Activated T-cell treated with anti-CD3 and anti-CD28 coated beads, Interleukin-2, amount 50 U/mL, for 24 hours (primary cell): ENCODE results near the gene PYCR2.
A peak's percentile ranks its signal among the peaks of the same experiment; 100 is the strongest.
"Not testable (repeated sequence)": the region's sequence is repeated elsewhere in the genome, so short reads cannot be mapped to it uniquely, and the experiment has no call there.

Experiments used
- DNase-seq: peaks from one replicate; pipeline ENCODE4 v3.0.0-alpha.2; 2020
- H3K27ac Mint-ChIP-seq: 2 replicates; pipeline ENCODE4 v1.8.0; 2020; ENCODE audit warnings: mild to moderate bottlenecking, mixed read lengths
- H3K27me3 Mint-ChIP-seq: 2 replicates; pipeline ENCODE4 v1.8.0; 2020; ENCODE audit warnings: mixed read lengths
- H3K36me3 Mint-ChIP-seq: 2 replicates; pipeline ENCODE4 v1.8.0; 2020; ENCODE audit warnings: low read depth, mixed read lengths
- H3K4me1 Mint-ChIP-seq: 2 replicates; pipeline ENCODE4 v1.8.0; 2020; ENCODE audit warnings: low read depth, mixed read lengths
- H3K4me3 Mint-ChIP-seq: 2 replicates; pipeline ENCODE4 v1.8.0; 2020; ENCODE audit warnings: mild to moderate bottlenecking, moderate library complexity, mixed read lengths
- H3K9me3 Mint-ChIP-seq: 2 replicates; pipeline ENCODE4 v1.8.0; 2020; ENCODE audit warnings: mixed read lengths

The PYCR2 gene

DNA sequence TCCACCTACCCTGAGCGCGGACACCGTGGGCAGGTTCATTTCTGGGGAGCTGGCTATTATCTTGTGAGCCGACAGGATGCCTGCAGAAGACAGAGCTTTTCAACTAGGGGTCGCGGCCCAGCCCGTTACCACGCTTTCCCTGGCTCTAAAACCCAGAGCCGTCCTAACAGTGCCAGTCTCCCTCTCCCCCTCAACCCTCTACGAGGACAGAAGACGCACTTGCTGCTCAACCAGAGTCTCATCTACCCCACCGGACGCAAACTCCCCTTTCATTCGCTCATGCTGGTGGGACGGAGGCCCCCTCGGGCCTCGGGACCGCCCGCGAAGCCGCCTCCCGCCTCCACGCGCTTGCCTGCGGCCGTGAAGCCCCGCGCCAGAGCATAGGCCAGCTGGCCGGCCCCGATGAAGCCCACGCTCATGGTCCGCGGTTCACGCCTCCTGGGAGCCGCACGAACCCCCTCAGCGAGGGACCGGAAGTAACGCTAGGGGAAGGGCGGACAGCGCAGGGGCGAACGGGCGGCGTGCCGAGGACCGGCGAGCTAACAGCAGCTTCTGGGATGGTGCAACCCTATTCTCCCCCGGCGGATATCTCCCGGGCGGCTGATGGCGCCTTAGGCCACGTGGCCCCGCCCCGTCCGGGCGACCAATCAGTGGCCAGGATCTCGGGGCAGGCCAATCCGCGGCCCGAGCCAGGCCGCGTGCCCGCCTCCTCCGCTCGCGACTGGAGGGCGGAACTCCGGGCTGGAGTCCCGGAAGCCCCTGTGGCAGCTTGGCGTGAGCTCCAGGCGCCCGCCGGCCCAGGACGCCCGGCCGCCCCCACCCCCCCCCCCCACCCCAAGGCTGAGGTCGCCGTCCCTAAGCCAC, at the start of gene PYCR2:
PYCR2 (minus strand) TSS at position 559 of the 864 bp plus-strand sequence; CDS start at position 419, 140 bp downstream.
- peak within 1 kb of the TSS; percentile 97 for H3K27ac Mint-ChIP-seq
- H3K36me3 Mint-ChIP-seq = peaks cover 48% of the 10 kb centered on the region
- no peaks in the 10 kb centered on the region for H3K9me3 Mint-ChIP-seq
- H3K27me3 Mint-ChIP-seq = no peaks in the 10 kb centered on the region
- H3K4me3 Mint-ChIP-seq = peak within 1 kb of the TSS; percentile 96
- DNase-seq = peak; percentile 96
- peaks cover 61% of the 10 kb centered on the region for H3K4me1 Mint-ChIP-seq

DNA sequence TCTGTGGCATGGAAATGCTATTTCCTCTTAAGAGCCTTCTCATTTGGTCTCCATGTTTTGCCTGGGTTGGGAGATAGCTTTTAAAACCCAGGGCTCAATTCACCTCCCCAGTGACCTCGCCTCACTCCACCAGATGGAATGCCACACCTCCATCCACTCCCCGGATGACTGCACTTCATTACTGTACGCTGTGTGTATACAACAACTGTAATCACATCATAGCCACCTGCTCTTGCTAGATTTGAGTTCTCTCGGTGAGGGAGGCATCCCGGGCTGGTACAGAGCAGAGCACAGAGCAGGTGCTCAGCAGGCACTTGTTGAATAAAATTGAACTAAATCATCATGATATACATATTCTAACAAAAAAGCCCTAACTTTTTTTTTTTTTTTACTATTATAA, 49.1 kb upstream of the PYCR2 start:
- no peaks in the 10 kb centered on the region for H3K27me3 Mint-ChIP-seq
- no peak for DNase-seq

DNA sequence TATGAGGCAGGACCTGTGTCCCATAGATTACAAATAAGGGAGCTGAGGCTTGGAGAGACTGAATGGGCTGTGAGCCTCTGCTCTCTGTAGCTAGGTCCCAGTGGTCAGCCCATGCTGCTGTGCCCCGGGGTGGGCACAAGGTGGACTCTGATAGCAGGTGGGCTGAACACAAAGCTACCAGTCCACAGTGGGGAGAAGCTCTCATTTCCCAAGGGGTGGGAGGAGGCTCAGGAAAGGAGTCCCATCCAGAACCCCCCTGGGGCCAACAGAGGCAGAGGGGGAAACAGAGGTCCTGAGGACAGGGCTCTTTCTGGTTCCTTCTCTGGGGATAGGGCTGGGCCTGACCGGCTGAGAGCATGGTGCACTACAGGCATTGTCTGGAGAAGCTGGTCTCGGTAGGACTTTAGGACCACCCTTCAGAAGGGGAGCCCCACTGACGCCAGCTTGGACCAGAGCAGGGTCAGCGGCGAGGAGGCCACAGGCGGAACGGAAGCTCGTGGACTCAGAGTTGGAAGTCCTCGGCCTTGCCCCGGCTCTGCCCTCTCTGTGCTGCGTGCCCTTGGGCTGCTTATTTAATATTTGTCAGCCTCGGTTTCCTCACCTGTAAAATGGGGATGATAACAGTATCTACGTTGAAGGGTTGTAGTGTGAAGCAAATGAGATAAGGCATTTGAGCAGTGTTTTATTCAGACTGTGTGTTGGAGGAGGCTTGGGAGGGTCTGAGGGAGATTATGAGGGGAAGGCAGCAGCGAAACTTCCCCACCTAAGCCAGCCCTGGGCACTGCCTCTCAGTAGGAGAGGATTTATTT, 48.5 kb upstream of the PYCR2 start:
- Mint-ChIP-seq H3K27me3 (no peaks in the 10 kb centered on the region), H3K36me3 (peaks cover 12% of the 10 kb centered on the region), H3K4me1 (peaks cover 4% of the 10 kb centered on the region), H3K9me3 (no peaks in the 10 kb centered on the region), H3K4me3 (no peak overlapping the region), H3K27ac (no peak overlapping the region)
- no peak for DNase-seq

More for the DNA sequence above, 49.1 kb upstream of the PYCR2 start:
- no peaks in the 10 kb centered on the region for H3K9me3 Mint-ChIP-seq
- H3K4me3 Mint-ChIP-seq = no peak overlapping the region
- peaks cover 4% of the 10 kb centered on the region for H3K4me1 Mint-ChIP-seq
- H3K36me3 Mint-ChIP-seq = peaks cover 18% of the 10 kb centered on the region
- no peak overlapping the region for H3K27ac Mint-ChIP-seq

DNA sequence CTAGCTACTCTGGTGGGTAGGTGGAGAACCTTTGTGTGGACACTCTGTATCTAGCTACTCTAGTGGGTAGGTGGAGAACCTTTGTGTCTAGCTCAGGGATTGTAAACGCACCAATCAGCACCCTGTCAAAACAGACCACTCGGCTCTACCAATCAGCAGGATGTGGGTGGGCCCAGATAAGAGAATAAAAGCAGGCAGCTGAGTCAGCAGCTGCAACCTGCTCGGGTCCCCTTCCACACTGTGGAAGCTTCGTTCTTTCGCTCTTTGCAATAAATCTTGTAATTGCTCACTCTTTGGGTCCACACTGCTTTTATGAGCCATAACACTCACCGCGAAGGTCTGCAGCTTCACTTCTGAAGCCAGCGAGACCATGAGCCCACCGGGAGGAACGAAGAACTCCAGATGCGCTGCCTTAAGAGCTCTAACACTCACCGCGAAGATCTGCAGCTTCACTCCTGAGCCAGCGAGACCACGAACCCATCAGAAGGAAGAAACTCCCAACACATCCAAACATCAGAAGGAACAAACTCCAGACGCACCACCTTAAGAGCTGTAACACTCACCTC, 46.6 kb upstream of the PYCR2 start:
- H3K36me3 Mint-ChIP-seq, H3K27ac Mint-ChIP-seq, H3K4me1 Mint-ChIP-seq, H3K27me3 Mint-ChIP-seq, H3K9me3 Mint-ChIP-seq, H3K4me3 Mint-ChIP-seq, DNase-seq: not testable (repeated sequence)

DNA sequence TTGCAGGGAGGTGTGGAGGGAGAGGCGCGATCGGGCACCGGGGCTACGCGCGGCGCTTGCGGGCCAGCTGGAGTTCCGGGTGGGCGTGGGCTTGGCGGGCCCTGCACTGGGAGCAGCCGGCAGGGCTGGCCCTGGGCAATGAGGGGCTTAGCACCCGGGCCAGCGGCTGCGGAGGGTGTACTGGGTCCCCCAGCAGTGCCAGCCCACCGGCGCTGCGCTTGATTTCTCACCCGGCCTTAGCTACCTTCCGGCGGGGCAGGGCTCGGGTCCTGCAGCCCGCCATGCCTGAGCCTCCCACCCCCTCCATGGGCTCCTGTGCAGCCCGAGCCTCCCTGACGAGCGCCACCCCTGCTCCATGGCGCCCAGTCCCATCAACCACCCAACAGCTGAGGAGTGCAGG, 45.7 kb upstream of the PYCR2 start:
- not testable (repeated sequence) for H3K27ac Mint-ChIP-seq, H3K4me1 Mint-ChIP-seq, H3K4me3 Mint-ChIP-seq, DNase-seq, H3K9me3 Mint-ChIP-seq, H3K27me3 Mint-ChIP-seq, H3K36me3 Mint-ChIP-seq

DNA sequence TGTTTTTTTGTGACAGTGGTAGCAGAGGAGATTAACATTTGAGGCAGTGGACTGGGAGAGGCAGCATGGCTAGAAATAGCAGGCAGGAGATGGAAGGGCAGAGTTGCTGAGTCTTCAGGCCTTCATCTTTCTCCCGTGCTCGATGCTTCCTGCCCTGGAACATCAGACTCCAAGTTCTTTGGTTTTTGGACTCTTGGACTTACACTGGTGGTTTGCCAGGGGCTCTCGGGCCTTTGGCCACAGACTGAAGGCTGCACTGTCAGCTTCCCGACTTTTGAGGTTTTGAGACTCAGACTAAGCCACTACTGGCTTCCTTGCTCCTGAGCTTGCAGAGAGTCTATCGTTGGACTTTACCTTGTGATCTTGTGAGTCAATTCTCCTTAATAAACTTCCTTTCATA, 41.2 kb upstream of the PYCR2 start:
- Mint-ChIP-seq H3K4me3 (no peak overlapping the region), H3K4me1 (no peaks in the 10 kb centered on the region), H3K27me3 (peaks cover 6% of the 10 kb centered on the region), H3K36me3 (no peaks in the 10 kb centered on the region), H3K27ac (no peak overlapping the region), H3K9me3 (no peaks in the 10 kb centered on the region)
- DNase-seq = no peak

DNA sequence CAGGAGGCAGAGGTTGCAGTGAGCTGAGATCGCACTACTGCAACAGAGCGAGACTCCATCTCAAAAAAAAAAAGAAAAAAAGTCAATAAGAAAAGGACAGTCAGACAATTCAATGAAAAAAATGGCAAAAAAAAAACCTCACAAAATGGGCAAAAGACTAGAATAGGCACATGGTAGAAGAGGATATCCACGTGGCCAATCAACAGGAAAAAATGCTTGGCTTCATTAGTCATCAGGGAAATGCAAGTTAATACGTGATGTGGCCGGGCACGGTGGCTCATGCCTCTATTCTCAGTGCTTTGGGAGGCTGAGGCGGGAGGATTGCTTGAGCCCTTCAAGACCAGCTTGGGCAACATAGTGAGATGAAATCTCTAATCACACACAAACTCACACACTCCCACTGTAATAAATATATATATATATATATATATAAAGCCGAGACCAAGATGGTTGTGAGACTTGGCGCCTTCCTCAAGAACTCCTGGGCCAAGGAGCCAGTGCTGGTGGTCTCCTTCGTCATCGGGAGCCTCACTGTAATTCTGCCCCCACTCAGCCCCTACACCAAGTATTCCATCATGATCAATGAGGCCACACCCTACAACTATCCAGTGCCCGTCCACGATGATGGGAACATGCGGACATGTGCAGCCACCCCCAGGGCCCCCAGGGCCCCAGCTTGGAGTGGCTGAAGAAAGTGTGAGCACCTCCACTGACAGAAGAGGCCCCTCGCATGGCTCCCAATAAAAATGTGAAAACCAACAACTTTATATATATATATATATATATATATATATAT, 39.9 kb upstream of the PYCR2 start:
- Mint-ChIP-seq H3K4me3 (no peak overlapping the region), H3K4me1 (peaks cover 2% of the 10 kb centered on the region), H3K9me3 (no peaks in the 10 kb centered on the region), H3K27ac (no peak overlapping the region), H3K36me3 (no peaks in the 10 kb centered on the region), H3K27me3 (peaks cover 6% of the 10 kb centered on the region)
- DNase-seq = peak; percentile 14

DNA sequence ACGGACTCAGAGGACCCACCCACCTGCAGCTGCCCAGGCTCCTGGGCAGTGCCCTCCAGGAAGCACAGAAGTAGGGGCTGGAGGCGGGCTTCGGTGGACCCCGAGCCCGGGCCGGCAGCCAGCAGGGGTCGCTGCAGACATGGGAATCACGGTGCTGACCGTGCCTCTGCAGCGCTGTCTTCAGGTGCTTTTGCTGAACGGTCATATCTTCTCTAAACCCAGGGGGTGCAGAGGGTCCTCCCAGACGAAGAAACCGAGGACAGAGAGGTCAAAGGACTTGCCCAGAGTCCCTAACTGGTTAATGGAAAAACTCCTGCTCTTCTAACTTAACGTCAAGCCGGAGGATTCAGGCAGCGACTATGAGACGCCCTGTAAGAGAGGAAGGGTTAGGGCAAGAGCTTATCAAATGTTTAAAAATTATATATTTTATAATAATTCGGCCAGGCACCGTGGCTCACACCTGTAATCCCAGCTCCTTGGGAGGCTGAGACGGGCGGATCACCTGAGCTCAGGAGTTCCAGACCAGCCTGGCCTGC, 38.5 kb upstream of the PYCR2 start:
- Mint-ChIP-seq H3K27ac (no peak overlapping the region), H3K9me3 (no peaks in the 10 kb centered on the region), H3K27me3 (peaks cover 6% of the 10 kb centered on the region), H3K36me3 (no peaks in the 10 kb centered on the region), H3K4me3 (no peak overlapping the region), H3K4me1 (peaks cover 2% of the 10 kb centered on the region)
- DNase-seq = peak; percentile 77

DNA sequence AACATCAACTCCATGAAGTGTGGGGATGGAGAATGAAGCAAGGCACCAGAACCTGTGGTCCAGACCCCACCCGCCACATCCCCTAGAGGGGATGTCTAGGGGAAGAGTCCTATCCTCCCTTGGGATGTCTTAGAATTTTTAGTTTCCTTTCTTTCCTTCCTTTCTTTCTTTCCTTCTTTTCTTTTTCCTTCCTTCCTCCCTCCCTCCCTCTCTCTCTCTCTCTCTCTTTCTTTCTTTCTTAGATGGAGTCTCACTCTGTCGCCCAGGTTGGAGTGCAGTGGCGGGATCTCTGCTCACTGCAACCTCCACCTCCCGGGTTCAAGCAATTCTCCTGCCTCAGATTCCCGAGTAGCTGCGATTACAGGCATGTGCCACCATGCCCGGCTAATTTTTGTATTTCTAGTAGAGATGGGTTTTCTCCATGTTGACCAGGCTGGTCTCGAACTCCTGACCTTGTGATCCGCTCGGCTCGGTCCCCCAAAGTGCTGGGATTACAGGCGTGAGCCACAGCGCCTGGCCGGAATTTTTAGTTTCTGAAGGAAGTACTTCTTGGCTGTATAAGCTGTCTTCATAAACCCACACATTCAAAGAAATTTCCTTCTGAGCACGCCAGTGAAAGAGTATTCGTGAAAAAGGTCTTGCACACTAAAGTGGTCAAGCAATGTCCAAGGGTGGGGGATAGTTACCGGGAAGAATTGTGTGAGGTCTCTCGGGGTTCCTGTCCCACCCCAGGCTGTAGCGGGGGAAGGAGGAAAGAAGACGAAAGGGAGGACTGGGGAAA, 37.8 kb upstream of the PYCR2 start:
- no peaks in the 10 kb centered on the region for H3K36me3 Mint-ChIP-seq
- no peak overlapping the region for H3K4me3 Mint-ChIP-seq
- H3K27me3 Mint-ChIP-seq = peaks cover 6% of the 10 kb centered on the region
- H3K9me3 Mint-ChIP-seq = no peaks in the 10 kb centered on the region
- peaks cover 2% of the 10 kb centered on the region for H3K4me1 Mint-ChIP-seq
- H3K27ac Mint-ChIP-seq = no peak overlapping the region
- no peak for DNase-seq

DNA sequence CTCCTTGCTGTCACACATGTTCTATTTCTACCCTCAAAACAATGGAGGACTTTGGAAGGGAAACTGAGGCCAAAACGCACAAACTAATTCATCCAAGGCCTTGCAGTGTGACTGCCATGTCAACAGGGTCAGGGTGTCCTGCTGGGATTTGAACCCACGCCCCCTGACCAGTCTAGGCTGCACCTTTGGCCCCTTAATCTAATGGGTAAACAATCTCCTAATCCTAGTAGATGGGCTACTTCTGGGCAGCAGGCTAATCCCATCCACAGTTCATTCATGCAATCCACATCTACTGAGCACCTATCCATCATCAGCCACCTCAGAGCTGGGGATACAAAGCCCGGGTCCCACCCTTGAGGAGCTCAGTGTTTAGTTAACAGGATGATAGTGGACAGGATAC, 34.0 kb upstream of the PYCR2 start:
- H3K4me1 Mint-ChIP-seq = peaks cover 2% of the 10 kb centered on the region
- H3K27me3 Mint-ChIP-seq = peaks cover 6% of the 10 kb centered on the region
- no peaks in the 10 kb centered on the region for H3K36me3 Mint-ChIP-seq
- DNase-seq = no peak
- no peak overlapping the region for H3K27ac Mint-ChIP-seq
- no peak overlapping the region for H3K4me3 Mint-ChIP-seq
- no peaks in the 10 kb centered on the region for H3K9me3 Mint-ChIP-seq

DNA sequence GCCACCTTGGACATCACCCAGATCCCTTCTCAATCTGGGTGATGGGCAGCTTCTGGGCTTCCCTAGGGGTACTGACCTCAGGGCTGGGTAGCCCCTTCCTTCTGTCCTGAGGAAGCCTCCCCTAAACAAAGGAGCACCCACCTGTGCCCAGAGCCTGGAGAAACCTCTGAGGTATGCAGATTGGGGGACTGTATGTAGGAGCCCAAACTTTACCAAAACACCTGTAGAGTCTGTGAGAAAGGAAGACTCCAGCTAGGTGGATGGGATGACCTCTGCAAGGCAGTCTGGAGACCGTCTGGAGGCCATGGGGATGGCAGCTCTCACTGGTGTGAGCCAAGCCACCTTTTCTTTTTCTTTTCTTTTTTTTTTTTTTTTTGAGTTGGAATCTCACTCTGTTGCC, 30.7 kb upstream of the PYCR2 start:
- H3K36me3 Mint-ChIP-seq = no peaks in the 10 kb centered on the region
- H3K4me1 Mint-ChIP-seq = peaks cover 2% of the 10 kb centered on the region

DNA sequence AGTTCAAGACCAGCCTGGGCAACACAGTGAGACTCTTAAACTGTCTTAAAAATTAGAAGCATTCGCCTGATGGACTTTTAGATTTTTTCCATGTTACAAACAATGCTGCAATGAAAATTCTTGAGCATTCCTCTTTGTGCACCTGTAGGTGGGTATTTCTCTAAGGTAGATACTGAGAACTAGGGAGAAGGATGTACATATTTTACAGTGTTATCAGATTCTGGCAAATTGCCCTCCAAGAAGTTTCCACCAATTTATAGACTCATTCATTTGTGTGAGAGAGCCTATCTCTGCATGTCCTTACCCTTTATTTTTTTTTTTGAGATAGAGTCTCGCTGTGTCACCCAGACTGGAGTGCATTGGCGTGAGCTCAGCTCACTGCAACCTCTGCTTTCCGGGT, 29.3 kb upstream of the PYCR2 start:
- H3K27ac Mint-ChIP-seq = no peak overlapping the region
- no peaks in the 10 kb centered on the region for H3K4me1 Mint-ChIP-seq
- H3K36me3 Mint-ChIP-seq = no peaks in the 10 kb centered on the region
- peaks cover 18% of the 10 kb centered on the region for H3K27me3 Mint-ChIP-seq
- no peak for DNase-seq
- no peaks in the 10 kb centered on the region for H3K9me3 Mint-ChIP-seq
- no peak overlapping the region for H3K4me3 Mint-ChIP-seq

More for the DNA sequence above, 30.7 kb upstream of the PYCR2 start:
- Mint-ChIP-seq H3K27me3 (peaks cover 8% of the 10 kb centered on the region), H3K27ac (no peak overlapping the region), H3K4me3 (no peak overlapping the region), H3K9me3 (no peaks in the 10 kb centered on the region)
- no peak for DNase-seq

DNA sequence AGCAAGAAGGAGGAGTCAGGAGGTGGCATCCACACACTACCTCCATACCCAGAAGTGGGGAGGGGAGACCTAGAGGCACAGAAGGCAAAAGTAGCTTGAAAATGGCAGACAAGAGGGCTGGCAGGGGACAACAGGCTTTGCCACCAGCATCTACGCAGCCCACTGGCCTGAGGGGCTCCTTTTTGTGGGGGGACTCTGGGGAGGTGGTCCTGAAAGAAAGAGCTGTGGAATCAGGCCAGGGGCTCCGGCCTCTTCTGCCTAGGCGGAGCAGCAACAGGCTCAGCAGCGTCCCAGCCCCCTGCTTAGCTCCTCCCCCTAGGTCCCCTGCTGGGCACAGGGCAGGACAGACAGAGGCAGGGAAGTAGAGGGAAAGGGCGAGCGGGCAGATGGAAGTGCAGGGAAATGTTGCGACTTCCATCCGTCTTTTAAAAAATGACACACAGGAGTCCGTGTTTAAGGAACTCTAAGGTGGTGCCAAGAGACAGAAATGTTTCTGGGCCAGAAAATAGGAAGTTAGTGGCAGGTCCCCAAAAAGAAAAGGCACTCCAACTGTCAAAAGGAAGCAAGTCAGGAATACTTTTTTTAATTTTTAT, 27.0 kb upstream of the PYCR2 start:
- Mint-ChIP-seq H3K27ac (no peak overlapping the region), H3K27me3 (peaks cover 18% of the 10 kb centered on the region), H3K4me1 (no peaks in the 10 kb centered on the region), H3K9me3 (no peaks in the 10 kb centered on the region), H3K4me3 (no peak overlapping the region), H3K36me3 (no peaks in the 10 kb centered on the region)
- DNase-seq = no peak
